Breast epithelium (tissue), 3 donors: ENCODE data around the gene SFSWAP.
"Not testable (repeated sequence)": the region's sequence is repeated elsewhere in the genome, so short reads cannot be mapped to it uniquely, and the experiment has no call there.

Experiments used
- CTCF ChIP-seq, 3 donors: fragments of 450-650 bp; IDR thresholded peaks; one replicate each; pipeline ENCODE4 v1.5.1; 2016 to 2017; ENCODE audit warnings: antibody characterized with exemption in 3 of 3, mild to moderate bottlenecking in 3 of 3, moderate library complexity in 3 of 3
- POLR2A ChIP-seq: fragments of 450-650 bp; IDR thresholded peaks from one replicate; pipeline ENCODE4 v1.6.1; 2016; ENCODE audit warnings: antibody characterized with exemption, mild to moderate bottlenecking, moderate library complexity

- TF ChIP-seq CTCF (IDR thresholded peaks at IDR 0.05); POLR2A: not testable (repeated sequence)
These were observed 33.0 kb downstream of the SFSWAP start for GRCh38 chr12:131743880-131744279.
